GM12874 (cell line): ENCODE data around the gene CIAO3.

Source experiments
- TF ChIP-seq, protein P1 (sequence below): IDR thresholded peaks from 2 replicates; pipeline ENCODE4 v1.5.1; 2011; ENCODE audit warnings: low read depth, mild to moderate bottlenecking, control low read depth, low read length, moderate library complexity; ENCODE audit not compliant: insufficient read depth

CIAO3 gene

DNA sequence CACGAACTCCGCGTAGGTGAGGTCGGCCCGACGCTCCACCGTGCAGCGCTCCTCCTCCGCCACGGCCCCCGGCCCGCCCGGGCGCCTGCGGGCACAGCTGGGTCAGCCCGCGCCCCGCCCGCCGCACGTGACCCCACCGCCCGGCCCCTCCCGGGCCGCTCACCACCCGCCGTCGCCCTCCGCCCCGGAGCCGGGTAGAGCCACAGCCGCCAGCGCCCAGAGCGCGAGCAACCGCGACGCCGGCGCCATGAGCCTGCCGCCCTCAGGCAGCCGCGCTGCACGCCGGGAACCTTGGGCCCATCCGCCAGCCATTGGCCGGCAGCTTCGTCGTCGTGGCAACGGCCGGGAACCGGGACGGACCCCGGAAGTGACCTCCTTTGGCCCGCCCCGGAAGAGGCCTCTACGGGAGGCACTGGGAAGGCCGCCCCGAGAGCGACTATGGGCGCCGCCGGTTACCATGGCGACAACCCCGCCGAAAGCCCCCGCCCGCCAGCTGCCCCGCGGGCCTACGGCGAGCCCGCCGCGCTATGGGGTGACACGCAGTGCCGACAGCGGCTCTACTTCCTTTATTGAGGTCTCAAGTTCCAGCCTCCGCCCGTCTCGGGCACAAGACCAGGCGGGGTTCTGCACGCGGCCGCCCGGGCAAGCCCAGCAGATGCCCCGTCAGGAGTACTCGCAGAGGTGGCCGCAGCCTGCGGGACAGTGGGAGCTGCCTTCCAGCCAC is 56.6 kb downstream of the CIAO3 start, which contains the start of gene JMJD8:
Gene JMJD8, minus strand, starts transcription at position 264 of the 724 bp plus-strand sequence. Its CDS starts 15 bp downstream, at position 249.
- TF ChIP-seq, protein P1, sequence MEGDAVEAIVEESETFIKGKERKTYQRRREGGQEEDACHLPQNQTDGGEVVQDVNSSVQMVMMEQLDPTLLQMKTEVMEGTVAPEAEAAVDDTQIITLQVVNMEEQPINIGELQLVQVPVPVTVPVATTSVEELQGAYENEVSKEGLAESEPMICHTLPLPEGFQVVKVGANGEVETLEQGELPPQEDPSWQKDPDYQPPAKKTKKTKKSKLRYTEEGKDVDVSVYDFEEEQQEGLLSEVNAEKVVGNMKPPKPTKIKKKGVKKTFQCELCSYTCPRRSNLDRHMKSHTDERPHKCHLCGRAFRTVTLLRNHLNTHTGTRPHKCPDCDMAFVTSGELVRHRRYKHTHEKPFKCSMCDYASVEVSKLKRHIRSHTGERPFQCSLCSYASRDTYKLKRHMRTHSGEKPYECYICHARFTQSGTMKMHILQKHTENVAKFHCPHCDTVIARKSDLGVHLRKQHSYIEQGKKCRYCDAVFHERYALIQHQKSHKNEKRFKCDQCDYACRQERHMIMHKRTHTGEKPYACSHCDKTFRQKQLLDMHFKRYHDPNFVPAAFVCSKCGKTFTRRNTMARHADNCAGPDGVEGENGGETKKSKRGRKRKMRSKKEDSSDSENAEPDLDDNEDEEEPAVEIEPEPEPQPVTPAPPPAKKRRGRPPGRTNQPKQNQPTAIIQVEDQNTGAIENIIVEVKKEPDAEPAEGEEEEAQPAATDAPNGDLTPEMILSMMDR = no peak

DNA sequence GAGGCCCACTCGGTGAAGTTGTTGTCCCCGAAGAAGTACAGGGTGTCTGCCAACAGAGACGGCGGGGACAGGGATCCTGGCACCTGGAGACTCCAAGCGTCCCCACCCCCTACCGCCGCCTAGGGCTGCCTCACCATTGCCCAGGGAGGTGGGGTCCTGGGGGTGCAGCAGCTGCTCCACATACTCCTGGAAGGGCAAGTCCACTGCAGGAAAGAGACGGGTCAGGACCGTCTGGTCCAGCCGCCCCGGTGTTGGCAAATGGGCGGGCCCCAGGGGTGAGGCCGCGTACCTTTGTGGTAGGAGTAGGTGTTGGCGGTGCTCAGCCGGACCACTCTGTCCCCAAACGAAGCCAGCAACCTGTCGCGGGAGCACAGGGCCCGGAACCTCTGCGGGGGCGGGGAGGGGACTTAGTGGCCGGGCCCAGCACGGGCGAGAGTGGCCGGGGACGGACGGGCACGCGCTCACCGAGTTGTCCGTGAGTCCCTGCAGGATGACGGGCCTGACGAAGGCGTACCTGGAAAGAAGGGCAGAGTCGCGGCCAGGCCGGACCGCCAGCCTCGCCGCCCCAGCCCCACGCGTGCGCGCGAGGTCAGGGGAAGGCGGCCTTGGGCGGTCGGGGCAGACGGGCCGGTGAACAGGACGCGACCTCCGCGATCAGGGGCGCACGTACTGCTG is 57.3 kb downstream of the CIAO3 start:
- TF ChIP-seq, protein P1 = no peak

DNA sequence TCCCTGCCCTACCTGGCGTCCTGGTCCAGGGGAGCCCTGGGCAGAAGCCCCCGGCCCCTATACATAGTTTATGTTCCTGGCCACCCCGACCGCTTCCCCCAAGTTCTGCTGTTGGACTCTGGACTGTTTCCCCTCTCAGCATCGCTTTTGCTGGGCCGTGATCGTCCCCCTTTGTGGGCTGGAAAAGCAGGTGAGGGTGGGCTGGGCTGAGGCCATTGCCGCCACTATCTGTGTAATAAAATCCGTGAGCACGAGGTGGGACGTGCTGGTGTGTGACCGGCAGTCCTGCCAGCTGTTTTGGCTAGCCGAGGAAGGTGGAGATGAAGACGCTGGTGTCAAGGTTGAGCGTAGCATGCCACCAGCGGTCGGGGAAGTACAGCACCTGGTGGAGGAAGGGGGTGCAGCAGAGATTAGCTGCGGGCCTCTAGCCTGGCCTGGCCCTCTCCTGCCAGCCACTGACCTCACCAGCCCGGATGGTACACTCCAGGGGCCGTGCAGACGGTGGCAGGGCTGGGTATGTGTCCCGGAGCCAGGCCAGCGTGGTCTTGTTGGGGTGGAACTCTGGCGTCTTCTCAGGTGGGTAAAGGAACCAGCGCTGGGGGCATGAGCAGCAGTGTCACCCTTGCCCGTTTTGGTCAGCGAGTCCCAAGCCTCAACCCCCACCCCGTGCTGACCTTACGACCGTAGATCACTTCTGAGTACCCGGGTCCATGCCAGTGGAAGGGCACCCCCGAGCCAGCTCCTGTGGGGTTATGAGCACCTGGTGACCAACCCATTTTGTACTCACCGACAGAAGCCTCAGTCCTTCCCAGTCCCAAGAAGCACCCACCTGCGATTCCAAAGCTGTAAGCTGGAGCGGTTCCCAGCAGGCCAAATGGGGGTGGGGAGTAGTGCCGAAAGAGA is 58.1 kb downstream of the CIAO3 start:
- TF ChIP-seq, protein P1 = no peak

DNA sequence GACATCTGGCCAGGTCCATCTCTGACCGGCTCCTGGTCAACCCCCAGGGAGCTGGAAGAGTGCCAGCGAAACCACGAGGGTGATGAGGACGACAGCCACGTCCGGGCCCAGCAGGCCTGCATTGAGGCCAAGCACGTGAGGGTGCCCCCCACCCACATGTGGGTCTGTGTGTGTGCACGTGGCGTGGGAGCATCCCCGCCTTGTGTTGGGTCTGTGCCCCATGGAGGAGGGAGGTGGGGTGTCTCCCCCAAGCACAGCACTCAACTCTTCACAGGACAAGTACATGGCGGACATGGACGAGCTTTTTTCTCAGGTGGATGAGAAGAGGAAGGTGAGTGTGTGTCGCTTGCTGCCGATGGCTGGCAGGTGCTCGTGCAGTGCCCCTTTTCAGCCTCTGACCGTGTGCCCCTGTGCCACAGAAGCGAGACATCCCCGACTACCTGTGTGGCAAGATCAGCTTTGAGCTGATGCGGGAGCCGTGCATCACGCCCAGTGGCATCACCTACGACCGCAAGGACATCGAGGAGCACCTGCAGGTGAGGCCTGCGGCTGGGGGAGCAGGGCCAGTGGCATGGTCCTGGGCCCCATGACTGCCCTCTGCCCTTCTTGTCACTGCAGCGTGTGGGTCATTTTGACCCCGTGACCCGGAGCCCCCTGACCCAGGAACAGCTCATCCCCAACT is 58.9 kb downstream of the CIAO3 start:
- TF ChIP-seq, protein P1 = no peak

DNA sequence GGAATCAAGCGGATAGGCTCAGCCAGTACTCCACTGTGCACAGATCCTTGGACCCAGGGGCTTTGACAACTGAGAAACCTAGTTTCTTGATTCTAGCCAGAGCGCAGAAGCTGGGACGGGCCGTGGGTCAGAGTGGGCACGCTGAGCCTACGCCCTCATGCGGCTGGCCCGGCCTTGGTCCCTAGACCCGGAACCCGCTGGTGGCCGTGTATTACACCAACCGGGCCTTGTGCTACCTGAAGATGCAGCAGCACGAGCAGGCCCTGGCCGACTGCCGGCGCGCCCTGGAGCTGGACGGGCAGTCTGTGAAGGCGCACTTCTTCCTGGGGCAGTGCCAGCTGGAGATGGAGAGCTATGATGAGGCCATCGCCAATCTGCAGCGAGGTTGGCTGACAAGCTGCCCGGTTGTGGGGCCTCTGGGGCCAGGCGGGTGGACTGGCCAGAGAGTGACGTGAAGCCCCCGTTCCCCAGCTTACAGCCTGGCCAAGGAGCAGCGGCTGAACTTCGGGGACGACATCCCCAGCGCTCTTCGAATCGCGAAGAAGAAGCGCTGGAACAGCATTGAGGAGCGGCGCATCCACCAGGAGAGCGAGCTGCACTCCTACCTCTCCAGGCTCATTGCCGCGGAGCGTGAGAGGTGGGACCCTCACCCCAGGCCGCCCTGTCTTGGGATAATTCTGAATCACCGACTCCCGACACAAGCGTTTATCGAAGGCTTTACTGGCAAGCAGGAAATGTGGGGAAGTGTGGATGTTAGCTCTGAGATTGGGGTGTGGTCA is 59.6 kb downstream of the CIAO3 start:
- TF ChIP-seq, protein P1 = no peak

DNA sequence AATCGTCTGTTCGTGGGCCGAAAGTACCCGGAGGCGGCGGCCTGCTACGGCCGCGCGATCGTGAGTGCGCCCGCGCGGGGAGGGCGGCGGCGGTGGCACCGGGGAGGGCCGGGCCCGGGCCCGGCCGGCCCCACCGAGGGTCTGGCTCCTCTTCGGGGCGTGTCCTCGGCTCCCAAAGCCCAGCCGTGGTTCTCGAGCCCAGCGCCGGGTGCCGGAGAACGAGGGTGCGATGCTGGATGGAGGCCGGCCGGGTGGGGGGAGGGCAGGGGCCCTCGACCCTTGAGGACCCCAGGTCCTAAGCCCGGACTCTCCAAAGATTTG is 60.2 kb downstream of the CIAO3 start:
- TF ChIP-seq, protein P1 = no peak
